ENCODE measurements around the gene GSK3A.

- TF ChIP-seq YY1 (IDR thresholded peaks at IDR 0.05; ENCODE audit: insufficient read depth, insufficient read length) = no peak
- TF ChIP-seq ZNF274 (IDR thresholded peaks at IDR 0.05; ENCODE audit: low read depth, low read length) = no peak
Measured at GRCh38 chr19:42249769-42250168, 7.4 kb upstream of the GSK3A start.
